Cardiac ventricle fibroblast (primary cell): ENCODE measurements around the gene ARCN1. TPM values are rescaled to one million over a fixed set of nuclear protein-coding genes. Genes with fewer than 3 reads are reported as not detected.

Experiments used
- total RNA-seq: library from RNA; depleted of rRNA; stranded (reverse); fragments of >200 nt; gene quantifications from 2 replicates; pipeline ENCODE4 v1.2.3, GENCODE V29; 2015

ARCN1 gene
- total RNA-seq = 115 and 140 TPM in 2 replicates

DNA sequence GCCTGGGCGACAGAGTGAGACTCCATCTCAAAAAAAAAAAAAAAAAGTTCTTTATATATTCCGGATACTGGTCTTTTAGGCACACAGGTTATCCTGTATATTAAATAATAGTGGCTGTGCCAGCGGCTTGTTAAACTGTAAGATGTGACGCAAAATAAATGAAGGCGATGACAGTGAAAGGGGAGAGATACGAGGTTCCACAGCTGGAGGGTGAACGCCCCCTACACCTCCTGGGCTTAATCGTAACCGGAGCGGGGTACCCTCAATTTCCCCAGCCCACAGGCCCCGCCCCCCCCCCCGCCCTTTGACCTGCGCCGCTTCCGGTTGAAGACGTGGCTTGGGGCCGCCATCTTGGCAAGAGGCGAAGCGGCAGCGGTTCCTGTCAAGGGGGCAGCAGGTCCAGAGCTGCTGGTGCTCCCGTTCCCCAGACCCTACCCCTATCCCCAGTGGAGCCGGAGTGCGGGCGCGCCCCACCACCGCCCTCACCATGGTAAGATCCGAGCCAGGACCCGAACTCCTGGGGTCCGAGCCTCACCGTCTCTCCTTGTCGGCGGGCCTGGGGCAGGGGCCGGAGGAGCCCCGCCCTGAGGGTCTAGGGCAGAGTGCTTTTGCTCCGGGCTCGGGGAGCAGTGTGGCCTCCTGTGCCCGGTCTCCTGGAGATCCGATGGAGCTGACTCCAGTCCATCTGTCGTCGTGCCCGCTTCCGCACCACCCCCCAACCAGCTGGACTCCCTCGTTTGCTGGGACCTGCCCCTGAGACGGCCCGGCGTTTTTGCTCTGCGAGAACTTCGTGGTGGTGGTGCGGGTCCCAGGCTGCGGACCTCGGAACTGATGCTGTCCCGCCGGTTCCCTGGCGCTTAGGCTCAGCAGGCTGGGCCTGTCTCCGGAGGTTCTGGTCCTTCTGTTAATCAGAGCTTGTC, at the start of gene ARCN1:
Gene ARCN1, plus strand, starts transcription at position 349 of the 920 bp plus-strand sequence. Its CDS starts 139 bp downstream, at position 488.

GRCh38 chr11:118527109-118527508, 45.1 kb upstream of the ARCN1 start, which contains the start of gene TTC36:
Gene TTC36, plus strand, starts transcription at chr11:118527474. Its CDS starts 21 bp downstream, at chr11:118527495.

DNA sequence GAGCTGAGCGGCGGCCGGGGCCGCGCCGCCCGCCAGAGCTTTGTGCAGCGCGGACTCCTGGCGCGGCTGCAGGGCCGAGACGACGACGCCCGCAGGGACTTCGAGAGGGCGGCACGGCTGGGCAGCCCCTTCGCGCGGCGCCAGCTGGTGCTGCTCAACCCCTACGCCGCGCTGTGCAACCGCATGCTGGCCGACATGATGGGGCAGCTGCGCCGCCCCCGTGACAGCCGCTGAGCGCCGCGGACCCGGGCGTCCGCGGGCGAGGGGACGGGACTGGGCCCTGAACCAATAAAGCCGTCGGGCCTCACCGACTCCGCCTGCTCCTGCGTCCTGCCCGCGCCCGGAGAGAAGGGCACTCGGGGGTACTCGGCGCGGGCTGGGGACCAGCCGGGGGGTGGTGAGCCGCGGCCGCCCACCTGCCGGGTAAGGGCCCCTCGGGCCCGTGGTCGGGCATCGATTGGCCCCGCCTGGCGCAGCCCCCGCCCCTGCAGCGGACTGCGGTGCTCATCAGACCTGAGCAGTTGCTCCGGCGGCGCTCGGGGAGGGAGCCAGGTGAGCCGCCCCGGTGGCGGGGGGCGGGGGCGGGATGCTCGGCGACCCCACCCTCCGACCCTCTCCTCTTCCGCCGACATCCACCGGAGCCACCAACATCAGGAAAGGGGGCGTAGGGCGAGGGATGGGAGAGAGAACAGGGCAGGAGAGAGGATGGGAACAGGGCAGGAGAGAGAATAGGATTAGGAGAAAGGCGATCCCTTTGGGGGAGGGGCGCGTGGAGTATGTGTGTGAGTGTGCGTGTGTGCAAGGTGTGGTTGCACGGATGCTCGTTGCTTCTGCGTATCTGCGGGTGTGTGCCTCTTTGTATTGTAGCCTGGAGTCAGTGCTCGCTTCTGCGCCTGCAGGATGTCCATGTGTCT, 41.3 kb upstream of the ARCN1 start, which contains the start of gene TMEM25:
Gene TMEM25, plus strand, starts transcription at position 510 of the 914 bp plus-strand sequence. CDS start 610 bp downstream, outside the sequence.

GRCh38 chr11:118607401-118608359, 35.5 kb downstream of the ARCN1 start, which contains the start of gene PHLDB1:
Gene PHLDB1, plus strand, starts transcription at chr11:118607615. Its CDS starts 6,222 bp downstream, at chr11:118613837.

Other genes with a start within 250 kb of the ARCN1 start
- not detected in 2 replicates for gene CD3D, start 229.7 kb upstream of the ARCN1 start, total RNA-seq
- not detected in 2 replicates for gene CD3G, start 228.1 kb upstream of the ARCN1 start, total RNA-seq
- 30.8 and 32.3 TPM in 2 replicates for gene UBE4A, start 212.8 kb upstream of the ARCN1 start, total RNA-seq
- 27.5 and 29.8 TPM in 2 replicates for gene ATP5MG, start 170.8 kb upstream of the ARCN1 start, total RNA-seq
- gene KMT2A, start 135.9 kb upstream of the ARCN1 start, total RNA-seq = 28.0 and 33.8 TPM in 2 replicates
- gene TTC36, start 44.9 kb upstream of the ARCN1 start, total RNA-seq = 0.20 TPM in 1 of 2 replicates, not detected in the other
- 6.0 and 15.4 TPM in 2 replicates for gene TMEM25, start 41.2 kb upstream of the ARCN1 start, total RNA-seq
- gene IFT46, start 6.5 kb upstream of the ARCN1 start, total RNA-seq = 17.4 and 23.0 TPM in 2 replicates
- 108 and 144 TPM in 2 replicates for gene PHLDB1, start 35.2 kb downstream of the ARCN1 start, total RNA-seq
- not detected in 2 replicates for gene TREH, start 107.2 kb downstream of the ARCN1 start, total RNA-seq
- gene DDX6, start 218.8 kb downstream of the ARCN1 start, total RNA-seq = 71.2 and 82.4 TPM in 2 replicates